Tibial artery (tissue), 4 donors: ENCODE measurements around the gene TRIP12.

ENCODE experiments used
- DNase-seq, 2 donors: peaks; one replicate each; pipeline ENCODE4 v3.0.0-alpha.2; 2019
- H3K27ac ChIP-seq, 2 donors: fragments of 200-600 bp; sonication (generic) in 1 of 2; 1 replicate in 1 of 2; 2 replicates in 1 of 2; pipeline ENCODE4 v1.5.1; 2018 to 2019; ENCODE audit warnings: mild to moderate bottlenecking in 1 of 2
- H3K27me3 ChIP-seq, 2 donors: fragments of 200-600 bp; sonication (generic) in 1 of 2; one replicate each; pipeline versions ENCODE4 v1.5.1 to v1.6.0; 2016 to 2019
- H3K36me3 ChIP-seq, 3 donors: fragments of 200-600 bp; sonication (generic) in 2 of 3; one replicate each; pipeline ENCODE4 v1.5.1; 2016 to 2019; ENCODE audit warnings: mild to moderate bottlenecking in 2 of 3
- H3K4me1 ChIP-seq, 4 donors: fragments of 200-600 bp; sonication (generic) in 2 of 4; 1 replicate in 3 of 4; 2 replicates in 1 of 4; pipeline ENCODE4 v1.5.1; 2016 to 2019
- H3K4me3 ChIP-seq, 2 donors: fragments of 200-600 bp; sonication (generic) in 1 of 2; 1 replicate in 1 of 2; 2 replicates in 1 of 2; pipeline ENCODE4 v1.5.1; 2018 to 2019; ENCODE audit warnings: mild to moderate bottlenecking in 2 of 2
- H3K9me3 ChIP-seq, 3 donors: fragments of 200-600 bp; sonication (generic) in 1 of 3; one replicate each; pipeline ENCODE4 v1.5.1; 2016 to 2019
- CTCF ChIP-seq, 2 experiments: fragments of 200-600 bp in 1 of 2; fragments of 450-650 bp in 1 of 2; IDR thresholded peaks; one replicate each; pipeline ENCODE4 v1.5.1; 2017 to 2019; ENCODE audit warnings: antibody characterized with exemption in 2 of 2, mild to moderate bottlenecking in 1 of 2, moderate library complexity in 1 of 2
- intact Hi-C: fragments of 100-400 bp; cut with DNase I; formaldehyde crosslinking; loops from one replicate; pipeline ENCODE4 v1.15.0; 2023; ENCODE audit warnings: low total_unique reads

Gene TRIP12

GRCh38 chr2:229943171-229943570 is 21.4 kb upstream of the TRIP12 start:
- no peak for TF ChIP-seq CTCF (IDR thresholded peaks at IDR 0.05)
- H3K4me3 ChIP-seq = no peak overlapping the region
- no peaks in the 10 kb centered on the region for H3K9me3 ChIP-seq
- H3K4me1 ChIP-seq = no peaks in the 10 kb centered on the region
- intact Hi-C loops = no loop called here
- no peaks in the 10 kb centered on the region for H3K36me3 ChIP-seq
- H3K27ac ChIP-seq = no peak overlapping the region
- no peak for DNase-seq
- H3K27me3 ChIP-seq = no peaks in the 10 kb centered on the region

DNA sequence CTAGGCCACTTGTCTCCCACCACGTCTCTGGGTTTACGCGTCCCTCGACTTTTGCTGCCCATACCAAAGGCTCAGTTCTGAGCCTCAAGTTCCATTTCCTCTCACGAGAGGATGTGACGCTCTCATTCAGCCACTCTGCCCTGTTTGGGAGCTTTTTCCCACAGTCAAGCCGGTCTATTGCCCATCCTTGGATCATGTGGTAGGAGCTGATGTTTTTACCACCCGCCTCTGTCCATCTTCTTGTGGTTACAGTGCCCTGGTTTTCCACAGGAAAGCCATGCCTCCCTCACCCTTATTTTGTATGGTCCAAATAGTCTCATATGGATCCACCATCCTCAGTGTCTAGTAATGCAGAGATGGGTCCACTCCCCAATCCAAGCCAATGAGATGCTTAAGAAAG is 20.9 kb upstream of the TRIP12 start:
- H3K36me3 ChIP-seq = no peaks in the 10 kb centered on the region
- no peaks in the 10 kb centered on the region for H3K27me3 ChIP-seq
- no peaks in the 10 kb centered on the region for H3K9me3 ChIP-seq
- no peak for TF ChIP-seq CTCF (IDR thresholded peaks at IDR 0.05)
- H3K27ac ChIP-seq = no peak overlapping the region
- intact Hi-C loops = no loop called here
- no peak for DNase-seq
- H3K4me1 ChIP-seq = no peaks in the 10 kb centered on the region
- H3K4me3 ChIP-seq = no peak overlapping the region

DNA sequence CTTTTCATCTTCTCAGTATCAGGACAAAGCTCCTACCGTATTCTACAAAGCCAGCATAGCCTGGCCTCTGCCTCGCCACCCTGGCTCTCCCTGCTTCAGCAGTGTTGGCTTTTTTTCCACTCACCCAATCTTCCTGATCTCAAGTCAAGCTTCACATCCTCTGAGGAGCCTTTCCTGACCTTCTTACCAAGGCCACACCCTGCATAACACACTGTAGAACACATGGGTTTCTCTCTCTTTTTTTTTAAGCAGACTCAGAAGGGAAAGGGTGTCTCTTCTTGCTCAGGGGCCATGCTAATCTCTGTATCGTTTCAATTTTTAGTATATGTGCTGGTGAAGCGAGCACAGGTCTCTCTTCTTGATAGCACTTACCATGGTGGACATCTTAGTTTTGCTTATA is 15.7 kb upstream of the TRIP12 start:
- no peak for DNase-seq
- no peaks in the 10 kb centered on the region for H3K4me1 ChIP-seq
- H3K36me3 ChIP-seq = peaks cover 0 to 4% (median 3%) of the 10 kb centered on the region in 3 donors
- peaks cover 0 to 4% (median 0%) of the 10 kb centered on the region in 3 donors for H3K9me3 ChIP-seq
- H3K27me3 ChIP-seq = no peaks in the 10 kb centered on the region
- no peak for TF ChIP-seq CTCF (IDR thresholded peaks at IDR 0.05)
- H3K4me3 ChIP-seq = no peak overlapping the region
- no peak overlapping the region for H3K27ac ChIP-seq
- intact Hi-C loops = no loop called here

- Histone ChIP-seq H3K27ac (no peak overlapping the region), H3K36me3 (peaks cover 0 to 4% (median 3%) of the 10 kb centered on the region in 3 donors), H3K4me1 (no peaks in the 10 kb centered on the region), H3K27me3 (no peaks in the 10 kb centered on the region), H3K4me3 (no peak overlapping the region), H3K9me3 (peaks cover 0 to 4% (median 0%) of the 10 kb centered on the region in 3 donors)
- DNase-seq = no peak
- intact Hi-C loops = no loop called here
- TF ChIP-seq CTCF (IDR thresholded peaks at IDR 0.05) = no peak
Measured at GRCh38 chr2:229931241-229931640, 9.4 kb upstream of the TRIP12 start.

- DNase-seq = no peak
Measured at GRCh38 chr2:229930656-229931055, 8.8 kb upstream of the TRIP12 start.

More at GRCh38 chr2:229930656-229931055, 8.8 kb upstream of the TRIP12 start:
- Histone ChIP-seq H3K9me3 (peaks cover 0 to 4% (median 0%) of the 10 kb centered on the region in 3 donors), H3K4me3 (no peak overlapping the region), H3K36me3 (peaks cover 0 to 4% (median 3%) of the 10 kb centered on the region in 3 donors), H3K27ac (no peak overlapping the region), H3K4me1 (no peaks in the 10 kb centered on the region), H3K27me3 (no peaks in the 10 kb centered on the region)
- TF ChIP-seq CTCF (IDR thresholded peaks at IDR 0.05) = no peak
- intact Hi-C loops = no loop called here
